MG63 (cell line): ENCODE measurements around the gene S100A7A. TPM values are rescaled to one million over a fixed set of nuclear protein-coding genes. Genes with fewer than 3 reads are reported as not detected.
"Not testable (repeated sequence)": the region's sequence is repeated elsewhere in the genome, so short reads cannot be mapped to it uniquely, and the experiment has no call there.

Experiments used
- DNase-seq: peaks from one replicate; pipeline ENCODE4 v3.0.0-alpha.2; 2020
- H3K27me3 ChIP-seq: fragments of 250-450 bp; sonication (Bioruptor Pico); 2 replicates; pipeline ENCODE4 v1.5.1; 2020; ENCODE audit warnings: mild to moderate bottlenecking, moderate library complexity
- H3K36me3 ChIP-seq: fragments of 250-450 bp; sonication (Bioruptor Pico); 2 replicates; pipeline ENCODE4 v1.5.1; 2020; ENCODE audit warnings: mild to moderate bottlenecking, moderate library complexity
- H3K4me3 ChIP-seq: fragments of 250-450 bp; sonication (Bioruptor Pico); 2 replicates; pipeline ENCODE4 v1.5.1; 2020; ENCODE audit warnings: mild to moderate bottlenecking, moderate library complexity
- H3K9me3 ChIP-seq: fragments of 250-450 bp; sonication (Bioruptor Pico); 2 replicates; pipeline ENCODE4 v1.5.1; 2020; ENCODE audit warnings: mild to moderate bottlenecking, moderate library complexity
- total RNA-seq: library from RNA; depleted of rRNA; stranded (reverse); fragments of >200 nt; shearing (Covaris generic); gene quantifications from 2 replicates; pipeline ENCODE4 v1.2.3, GENCODE V29; 2014; ENCODE audit warnings: low replicate concordance

Gene S100A7A
- total RNA-seq, 1 experiment from 2014 or later, result not detected

- Histone ChIP-seq H3K9me3 (peaks cover 3% of the 10 kb centered on the region; the same call in 1 of the 2 replicates), H3K4me3 (no peak overlapping the region), H3K36me3 (no peaks in the 10 kb centered on the region), H3K27me3 (peaks cover 8% of the 10 kb centered on the region)
- no peak for DNase-seq
Measured at GRCh38 chr1:153404086-153404635, 12.2 kb upstream of the S100A7A start.

GRCh38 chr1:153404768-153405167 is 11.6 kb upstream of the S100A7A start:
- H3K36me3 ChIP-seq, result no peaks in the 10 kb centered on the region
- DNase-seq, result peak; percentile 47
- H3K4me3 ChIP-seq, result no peak overlapping the region
- peaks cover 5% of the 10 kb centered on the region; the same call in 1 of the 2 replicates for H3K9me3 ChIP-seq
- H3K27me3 ChIP-seq, result peaks cover 8% of the 10 kb centered on the region

- H3K27me3 ChIP-seq, H3K9me3 ChIP-seq, H3K4me3 ChIP-seq, DNase-seq, H3K36me3 ChIP-seq: not testable (repeated sequence)
Measured at GRCh38 chr1:153405825-153406599, 10.3 kb upstream of the S100A7A start.

- not testable (repeated sequence) for H3K36me3 ChIP-seq, H3K4me3 ChIP-seq, H3K27me3 ChIP-seq, DNase-seq
- peaks cover 12% of the 10 kb centered on the region for H3K9me3 ChIP-seq
Measured at GRCh38 chr1:153407274-153407673, 9.0 kb upstream of the S100A7A start.

- not testable (repeated sequence) for DNase-seq, H3K36me3 ChIP-seq, H3K4me3 ChIP-seq, H3K9me3 ChIP-seq, H3K27me3 ChIP-seq
Measured at GRCh38 chr1:153413961-153414360, 2.4 kb upstream of the S100A7A start.

DNA sequence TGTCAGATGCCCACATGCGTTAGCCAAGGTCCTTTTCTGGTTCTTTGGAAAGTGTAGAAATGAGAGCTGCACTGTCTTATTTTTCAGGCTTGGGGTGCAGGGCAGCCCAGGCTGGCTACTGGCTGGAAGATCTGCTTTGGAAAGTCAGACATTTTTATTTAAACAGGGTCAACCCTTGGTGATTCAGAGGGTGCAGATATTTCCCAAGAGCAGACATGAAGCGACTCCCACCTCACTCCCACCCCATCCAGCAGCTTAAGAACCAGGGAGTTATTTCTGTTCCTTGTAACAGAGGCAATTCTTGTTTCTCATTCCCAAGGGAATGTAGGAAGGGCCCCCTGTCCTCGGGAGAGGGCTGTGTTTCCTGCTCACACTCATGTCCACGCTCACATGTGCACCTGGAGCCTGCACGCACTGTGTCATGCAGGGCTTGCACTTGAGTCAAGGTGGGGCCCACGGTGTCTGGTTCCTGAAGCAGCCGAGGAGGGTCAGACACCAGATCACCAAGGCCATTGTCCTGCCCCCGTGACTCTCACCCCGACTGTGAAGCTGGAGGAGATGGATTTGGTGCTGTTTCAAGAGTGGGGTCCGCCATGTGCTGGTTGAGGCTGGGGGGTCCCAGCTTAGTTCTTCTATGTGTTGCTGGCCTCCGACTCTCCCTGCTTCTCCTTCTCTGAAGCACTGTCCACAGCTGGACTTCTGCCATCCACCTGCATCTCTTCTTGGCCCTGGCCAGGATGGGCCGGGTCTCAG is 992 bp downstream of the S100A7A start:
- Histone ChIP-seq H3K4me3 (no peak overlapping the region), H3K27me3 (peaks cover 3% of the 10 kb centered on the region; the same call in 1 of the 2 replicates), H3K36me3 (no peaks in the 10 kb centered on the region), H3K9me3 (no peaks in the 10 kb centered on the region)
- no peak for DNase-seq

- H3K9me3 ChIP-seq, H3K27me3 ChIP-seq, H3K36me3 ChIP-seq, H3K4me3 ChIP-seq, DNase-seq: not testable (repeated sequence)
Measured at GRCh38 chr1:153418758-153419435, 2.6 kb downstream of the S100A7A start.

GRCh38 chr1:153419436-153419793 is 3.1 kb downstream of the S100A7A start:
- H3K27me3 ChIP-seq, result peaks cover 11% of the 10 kb centered on the region
- not testable (repeated sequence) for DNase-seq, H3K36me3 ChIP-seq, H3K9me3 ChIP-seq, H3K4me3 ChIP-seq

GRCh38 chr1:153420306-153420705 is 4.0 kb downstream of the S100A7A start:
- Histone ChIP-seq H3K36me3 (no peaks in the 10 kb centered on the region), H3K27me3 (peaks cover 11% of the 10 kb centered on the region)

DNA sequence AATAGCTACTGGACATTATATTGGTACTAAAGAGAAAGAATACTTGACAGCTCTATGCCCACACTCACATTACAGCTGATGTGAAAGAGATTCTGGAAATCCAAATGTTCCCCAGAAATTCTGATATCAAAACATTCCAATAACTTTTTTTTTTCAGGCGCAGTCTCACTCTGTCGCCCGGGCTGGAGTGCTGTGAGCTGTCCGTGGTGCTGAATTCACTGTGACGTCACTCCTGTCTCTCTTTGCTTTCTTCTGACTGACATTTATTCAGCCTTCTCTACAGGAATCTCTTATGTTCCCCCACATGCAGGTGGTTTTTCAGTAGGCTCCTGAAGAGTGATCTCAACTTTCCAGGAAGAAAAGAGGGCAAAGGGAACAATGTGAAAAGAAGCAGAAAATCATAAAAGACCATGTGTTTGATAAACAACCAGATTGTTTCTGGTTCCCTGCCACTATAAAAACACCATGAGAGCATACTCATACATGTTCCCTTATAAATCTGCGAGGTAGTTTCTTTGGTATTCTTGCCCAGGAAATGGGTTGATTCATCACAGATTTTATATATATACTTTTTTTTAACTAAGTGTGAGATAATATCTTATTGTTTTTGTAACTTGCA is 6.2 kb downstream of the S100A7A start:
- DNase-seq, result peak; percentile 63
- H3K27me3 ChIP-seq, result peaks cover 18% of the 10 kb centered on the region

More at GRCh38 chr1:153420306-153420705, 4.0 kb downstream of the S100A7A start:
- no peak for DNase-seq
- Histone ChIP-seq H3K9me3 (no peaks in the 10 kb centered on the region), H3K4me3 (no peak overlapping the region)

DNA sequence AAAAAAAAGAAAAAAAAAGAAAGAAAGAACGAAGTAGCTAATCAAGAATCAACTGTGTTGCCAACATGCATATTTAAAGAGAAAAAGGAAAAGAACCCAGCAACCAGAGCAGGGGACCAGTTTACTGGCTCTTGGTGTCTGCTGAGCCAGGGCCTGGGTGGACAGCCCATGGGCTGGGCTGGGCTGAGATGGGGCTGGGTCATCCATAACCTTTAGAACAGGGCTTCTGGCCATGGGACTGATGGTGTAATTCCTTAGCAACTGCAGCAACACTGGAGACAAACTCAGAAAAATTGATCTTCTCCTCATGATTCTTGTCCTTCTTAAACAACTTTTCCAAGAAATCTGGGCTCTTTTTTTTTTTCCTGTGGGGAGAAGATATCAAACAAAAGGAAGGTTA is 10.5 kb downstream of the S100A7A start:
- no peak for DNase-seq
- Histone ChIP-seq H3K4me3 (no peak overlapping the region), H3K36me3 (no peaks in the 10 kb centered on the region), H3K27me3 (peaks cover 15% of the 10 kb centered on the region), H3K9me3 (no peaks in the 10 kb centered on the region)

More for the DNA sequence above, 6.2 kb downstream of the S100A7A start:
- Histone ChIP-seq H3K4me3 (no peak overlapping the region), H3K36me3 (no peaks in the 10 kb centered on the region), H3K9me3 (no peaks in the 10 kb centered on the region)

DNA sequence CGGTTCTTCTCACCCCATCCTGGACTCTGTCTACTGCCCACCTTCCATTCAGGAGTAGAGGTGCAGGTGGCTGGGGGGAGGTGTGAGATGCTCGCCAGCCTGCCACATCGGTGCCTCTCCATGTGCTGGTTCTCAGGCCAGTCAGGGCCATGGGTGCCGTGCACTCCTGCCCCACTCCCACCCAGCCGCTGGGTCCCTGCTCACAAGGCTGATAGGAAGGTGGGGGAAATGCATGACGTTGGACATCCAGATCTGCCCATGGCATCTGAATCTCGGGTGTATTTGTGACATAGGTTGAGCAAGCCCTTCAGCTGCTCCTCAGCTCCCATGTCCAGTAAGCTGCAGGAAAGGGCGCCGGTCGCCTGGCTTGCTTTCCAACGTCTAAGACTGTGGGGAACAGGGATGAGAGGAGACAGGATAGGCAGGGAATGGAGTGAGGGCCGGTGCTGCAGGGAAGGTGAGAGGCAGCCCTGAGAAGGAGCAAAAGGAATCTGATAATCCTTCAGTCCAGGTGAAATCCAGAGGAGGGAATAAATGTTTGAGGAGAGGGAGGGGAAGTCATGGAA is 11.8 kb downstream of the S100A7A start:
- H3K27me3 ChIP-seq, result peaks cover 17% of the 10 kb centered on the region
- H3K36me3 ChIP-seq, result no peaks in the 10 kb centered on the region
- H3K4me3 ChIP-seq, result no peak overlapping the region
- H3K9me3 ChIP-seq, result no peaks in the 10 kb centered on the region
- DNase-seq, result no peak

- DNase-seq, result no peak
- Histone ChIP-seq H3K4me3 (no peak overlapping the region), H3K27me3 (peaks cover 15% of the 10 kb centered on the region), H3K9me3 (no peaks in the 10 kb centered on the region), H3K36me3 (no peaks in the 10 kb centered on the region)
Measured at GRCh38 chr1:153428791-153429190, 12.5 kb downstream of the S100A7A start.

DNA sequence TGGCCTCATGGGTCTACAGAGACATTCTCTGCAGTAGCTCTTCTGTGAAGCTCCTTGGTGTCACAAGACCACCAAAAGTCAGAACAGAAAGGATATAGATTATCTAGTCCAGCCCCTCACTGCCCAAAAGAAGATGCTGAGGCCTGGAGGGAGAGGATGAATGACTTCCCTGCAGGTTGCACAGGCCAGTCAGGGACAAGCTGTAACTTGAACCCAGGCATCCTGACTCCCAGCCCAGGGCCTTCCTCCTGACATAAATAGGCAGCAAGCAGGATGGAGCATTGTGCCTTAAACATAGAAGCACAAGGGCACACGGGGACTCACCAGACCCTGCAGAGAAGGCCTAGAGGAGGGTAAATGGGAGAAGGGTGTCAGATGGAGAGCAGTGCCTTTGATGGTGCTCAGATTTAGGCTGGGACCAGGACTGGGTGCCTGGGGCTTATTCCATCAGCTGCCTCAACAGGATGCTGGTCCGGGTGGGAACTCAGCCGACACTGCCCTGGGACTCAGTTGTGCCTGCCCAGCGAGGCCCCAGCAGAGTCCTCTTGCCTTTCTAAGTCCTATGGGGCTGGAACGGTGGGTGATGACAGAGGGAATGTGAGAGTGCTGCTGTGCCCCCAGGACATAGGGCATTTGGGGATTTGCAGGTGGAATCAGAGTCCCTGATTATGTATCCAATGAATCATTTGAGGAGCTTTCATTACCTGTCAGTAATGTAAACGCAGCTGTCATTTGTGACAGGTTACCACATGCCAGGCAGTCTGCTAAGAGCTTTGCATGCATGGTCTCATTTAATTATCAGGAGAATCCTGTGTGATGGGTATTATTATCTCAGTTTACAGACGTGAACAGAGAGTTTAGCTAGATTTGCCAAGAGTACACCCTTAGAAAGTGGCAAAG is 13.2 kb downstream of the S100A7A start:
- Histone ChIP-seq H3K36me3 (no peaks in the 10 kb centered on the region), H3K4me3 (no peak overlapping the region), H3K9me3 (no peaks in the 10 kb centered on the region), H3K27me3 (peaks cover 11% of the 10 kb centered on the region)
- no peak for DNase-seq

DNA sequence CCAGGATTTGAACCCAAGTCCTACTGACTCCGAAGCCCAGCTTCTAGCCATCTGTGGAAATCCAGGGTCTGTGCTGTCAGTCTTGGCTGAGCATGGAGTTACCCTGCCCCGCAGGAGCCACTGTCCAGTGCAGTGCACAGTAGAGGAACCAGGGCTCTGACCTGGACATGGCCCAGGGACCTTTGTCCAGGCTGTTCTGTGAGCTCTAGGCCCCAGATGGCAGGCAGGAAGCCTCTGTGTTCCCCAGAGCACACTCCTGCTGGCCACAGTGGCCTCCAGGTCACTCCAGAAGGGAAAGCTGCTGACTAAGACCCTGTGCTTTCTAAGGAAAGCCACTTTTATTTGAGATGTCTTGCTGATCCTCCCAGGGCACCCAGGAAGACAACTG is 13.8 kb downstream of the S100A7A start:
- Histone ChIP-seq H3K36me3 (no peaks in the 10 kb centered on the region), H3K4me3 (no peak overlapping the region), H3K9me3 (no peaks in the 10 kb centered on the region), H3K27me3 (peaks cover 11% of the 10 kb centered on the region)
- DNase-seq, result no peak
